ENCODE results near the gene RGS6. TPM values are rescaled to one million over a fixed set of nuclear protein-coding genes. Genes with fewer than 3 reads are reported as not detected.

The RGS6 gene
- total RNA-seq, 1 experiment from 2014 or later = not detected

GRCh38 chr14:72172049-72172448 is 239.8 kb downstream of the RGS6 start:
- Histone ChIP-seq H3F3A (ENCODE audit: low read length, unreplicated experiment) (no peaks in the 10 kb centered on the region), H3K4me1 (ENCODE audit: insufficient read depth, low read length) (no peaks in the 10 kb centered on the region), H3K36me3 (ENCODE audit: low read depth, low read length) (no peaks in the 10 kb centered on the region), H3K27me3 (ENCODE audit: low read length) (peaks cover 70% of the 10 kb centered on the region), H3K4me3 (ENCODE audit: low read length) (no peak overlapping the region), H4K20me1 (ENCODE audit: low read length) (no peaks in the 10 kb centered on the region), H3K9me3 (ENCODE audit: low read length) (no peaks in the 10 kb centered on the region), H3K9ac (ENCODE audit: low read length) (no peak overlapping the region), H3K79me2 (ENCODE audit: low read length) (no peaks in the 10 kb centered on the region), H2AFZ (ENCODE audit: low read length) (no peak overlapping the region), H3K27ac (ENCODE audit: low read length) (no peak overlapping the region), H3K4me2 (ENCODE audit: low read length) (no peak overlapping the region), H3K9me2 (replicated peaks; ENCODE audit: low read length) (no peaks in the 10 kb centered on the region)
- POLR2A ChIA-PET (ENCODE audit: unreplicated experiment) = no interaction called here
- no TSS peak for BruUV-seq (replicated peaks)
- ATAC-seq (no peak), DNase-seq (no peak)
- TF ChIP-seq EZH2 (IDR thresholded peaks at IDR 0.05; ENCODE audit: low read length, unreplicated experiment) = no peak
- TF ChIP-seq EZH2phosphoT487 (IDR thresholded peaks at IDR 0.05; ENCODE audit: borderline replicate concordance, low read length) = no peak
- no peak for TF ChIP-seq CTCF (conservative IDR thresholded peaks at IDR 0.05; ENCODE audit: low read depth, low read length)
- CTCF ChIA-PET = no interaction called here
- intact Hi-C loops (cut with micrococcal nuclease) = no loop called here

- ChIA-PET POLR2A (ENCODE audit: unreplicated experiment) (no interaction called here), CTCF (no interaction called here)
- DNase-seq = no peak
- ATAC-seq = no peak
- no peak overlapping the region for H3K9ac ChIP-seq (ENCODE audit: low read length)
- H3K4me1 ChIP-seq (ENCODE audit: insufficient read depth, low read length) = no peaks in the 10 kb centered on the region
- no peaks in the 10 kb centered on the region for H3K9me3 ChIP-seq (ENCODE audit: low read length)
- no TSS peak for BruUV-seq (replicated peaks)
- no peaks in the 10 kb centered on the region for H4K20me1 ChIP-seq (ENCODE audit: low read length)
- no peaks in the 10 kb centered on the region for H3K79me2 ChIP-seq (ENCODE audit: low read length)
- no peak overlapping the region for H3K4me2 ChIP-seq (ENCODE audit: low read length)
- H3K27ac ChIP-seq (ENCODE audit: low read length) = no peak overlapping the region
- H3K9me2 ChIP-seq (replicated peaks; ENCODE audit: low read length) = no peaks in the 10 kb centered on the region
- H3K4me3 ChIP-seq (ENCODE audit: low read length) = no peak overlapping the region
- H3F3A ChIP-seq (ENCODE audit: low read length, unreplicated experiment) = no peaks in the 10 kb centered on the region
- TF ChIP-seq EZH2 (IDR thresholded peaks at IDR 0.05; ENCODE audit: low read length, unreplicated experiment) (no peak), CTCF (conservative IDR thresholded peaks at IDR 0.05; ENCODE audit: low read depth, low read length) (no peak), EZH2phosphoT487 (IDR thresholded peaks at IDR 0.05; ENCODE audit: borderline replicate concordance, low read length) (no peak)
- no peaks in the 10 kb centered on the region for H3K36me3 ChIP-seq (ENCODE audit: low read depth, low read length)
- H2AFZ ChIP-seq (ENCODE audit: low read length) = no peak overlapping the region
- H3K27me3 ChIP-seq (ENCODE audit: low read length) = peaks cover 72% of the 10 kb centered on the region
- intact Hi-C loops (cut with micrococcal nuclease) = no loop called here
Measured at GRCh38 chr14:72172597-72172996, 240.4 kb downstream of the RGS6 start.

- intact Hi-C loops (cut with micrococcal nuclease) = no loop called here
- TF ChIP-seq EZH2phosphoT487 (IDR thresholded peaks at IDR 0.05; ENCODE audit: borderline replicate concordance, low read length) (no peak), CTCF (conservative IDR thresholded peaks at IDR 0.05; ENCODE audit: low read depth, low read length) (no peak), EZH2 (IDR thresholded peaks at IDR 0.05; ENCODE audit: low read length, unreplicated experiment) (no peak)
- no peaks in the 10 kb centered on the region for H3K36me3 ChIP-seq (ENCODE audit: low read depth, low read length)
- no peaks in the 10 kb centered on the region for H3K79me2 ChIP-seq (ENCODE audit: low read length)
- no peaks in the 10 kb centered on the region for H3K4me1 ChIP-seq (ENCODE audit: insufficient read depth, low read length)
- H3K9ac ChIP-seq (ENCODE audit: low read length) = no peak overlapping the region
- POLR2A ChIA-PET (ENCODE audit: unreplicated experiment) = no interaction called here
- no peaks in the 10 kb centered on the region for H3F3A ChIP-seq (ENCODE audit: low read length, unreplicated experiment)
- DNase-seq (no peak), ATAC-seq (no peak)
- no peak overlapping the region for H3K4me2 ChIP-seq (ENCODE audit: low read length)
- peaks cover 75% of the 10 kb centered on the region for H3K27me3 ChIP-seq (ENCODE audit: low read length)
- CTCF ChIA-PET = no interaction called here
- H3K9me2 ChIP-seq (replicated peaks; ENCODE audit: low read length) = no peaks in the 10 kb centered on the region
- H4K20me1 ChIP-seq (ENCODE audit: low read length) = no peaks in the 10 kb centered on the region
- H3K4me3 ChIP-seq (ENCODE audit: low read length) = no peak overlapping the region
- H3K9me3 ChIP-seq (ENCODE audit: low read length) = no peaks in the 10 kb centered on the region
- no peak overlapping the region for H3K27ac ChIP-seq (ENCODE audit: low read length)
- H2AFZ ChIP-seq (ENCODE audit: low read length) = no peak overlapping the region
- no TSS peak for BruUV-seq (replicated peaks)
Measured at GRCh38 chr14:72173038-72173720, 240.9 kb downstream of the RGS6 start.
